Kidney epithelial cell (primary cell): Measurements from ENCODE around the gene RASL11A. TPM values are rescaled to one million over a fixed set of nuclear protein-coding genes. Genes with fewer than 3 reads are reported as not detected.

Source experiments
- DNase-seq: peaks from one replicate; pipeline ENCODE4 v3.0.0-alpha.2; 2010; ENCODE audit warnings: low read depth
- H3K27me3 ChIP-seq: 2 replicates; pipeline ENCODE4 v1.6.0; 2011; ENCODE audit warnings: low read length; ENCODE audit not compliant: control insufficient read depth, insufficient read depth
- H3K36me3 ChIP-seq: 2 replicates; pipeline ENCODE4 v1.5.1; 2011; ENCODE audit warnings: low read length; ENCODE audit not compliant: control insufficient read depth, insufficient read depth
- H3K4me3 ChIP-seq: 2 replicates; pipeline ENCODE4 v1.5.1; 2011; ENCODE audit warnings: low read depth, mild to moderate bottlenecking, control low read depth, low read length
- total RNA-seq: library from RNA; depleted of rRNA; stranded (reverse); fragments of >200 nt; gene quantifications from 2 replicates; pipeline ENCODE4 v1.2.3, GENCODE V29; 2015
- TF ChIP-seq, protein P1 (sequence below): IDR thresholded peaks from 2 replicates; pipeline ENCODE4 v1.5.1; 2011; ENCODE audit warnings: mild to moderate bottlenecking, moderate library complexity, low read length, control low read depth, inconsistent platforms; ENCODE audit not compliant: insufficient read depth, poor library complexity, severe bottlenecking

RASL11A gene
- total RNA-seq, 1 donor from 2014 or later: 1.6 TPM

DNA sequence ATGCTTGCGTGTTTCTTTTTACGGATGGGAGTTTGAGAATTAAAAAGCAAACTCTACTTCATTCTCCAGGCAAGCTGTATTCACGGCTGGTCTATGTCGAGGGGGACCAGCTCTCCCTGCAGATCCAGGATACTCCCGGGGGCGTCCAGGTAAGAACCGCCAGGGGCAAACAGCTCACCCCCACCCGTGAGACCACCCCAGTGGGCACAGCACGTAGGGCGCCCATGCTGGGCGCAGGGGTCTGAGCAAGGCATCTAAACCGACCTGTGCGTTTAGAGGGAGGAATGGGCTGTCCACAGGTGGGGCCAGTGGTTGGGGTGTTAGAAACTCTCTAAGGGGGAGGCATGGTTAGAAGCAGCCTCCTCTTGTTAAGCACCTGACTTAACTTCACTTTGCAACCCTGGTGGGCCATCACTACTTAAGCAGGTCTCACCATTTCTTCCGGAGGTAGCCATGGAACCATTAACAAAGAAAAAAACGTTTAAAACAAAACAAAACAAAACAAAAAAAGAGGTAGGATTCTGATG lies 1.0 kb downstream of the RASL11A start:
- TF ChIP-seq, protein P1, sequence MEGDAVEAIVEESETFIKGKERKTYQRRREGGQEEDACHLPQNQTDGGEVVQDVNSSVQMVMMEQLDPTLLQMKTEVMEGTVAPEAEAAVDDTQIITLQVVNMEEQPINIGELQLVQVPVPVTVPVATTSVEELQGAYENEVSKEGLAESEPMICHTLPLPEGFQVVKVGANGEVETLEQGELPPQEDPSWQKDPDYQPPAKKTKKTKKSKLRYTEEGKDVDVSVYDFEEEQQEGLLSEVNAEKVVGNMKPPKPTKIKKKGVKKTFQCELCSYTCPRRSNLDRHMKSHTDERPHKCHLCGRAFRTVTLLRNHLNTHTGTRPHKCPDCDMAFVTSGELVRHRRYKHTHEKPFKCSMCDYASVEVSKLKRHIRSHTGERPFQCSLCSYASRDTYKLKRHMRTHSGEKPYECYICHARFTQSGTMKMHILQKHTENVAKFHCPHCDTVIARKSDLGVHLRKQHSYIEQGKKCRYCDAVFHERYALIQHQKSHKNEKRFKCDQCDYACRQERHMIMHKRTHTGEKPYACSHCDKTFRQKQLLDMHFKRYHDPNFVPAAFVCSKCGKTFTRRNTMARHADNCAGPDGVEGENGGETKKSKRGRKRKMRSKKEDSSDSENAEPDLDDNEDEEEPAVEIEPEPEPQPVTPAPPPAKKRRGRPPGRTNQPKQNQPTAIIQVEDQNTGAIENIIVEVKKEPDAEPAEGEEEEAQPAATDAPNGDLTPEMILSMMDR: no peak

DNA sequence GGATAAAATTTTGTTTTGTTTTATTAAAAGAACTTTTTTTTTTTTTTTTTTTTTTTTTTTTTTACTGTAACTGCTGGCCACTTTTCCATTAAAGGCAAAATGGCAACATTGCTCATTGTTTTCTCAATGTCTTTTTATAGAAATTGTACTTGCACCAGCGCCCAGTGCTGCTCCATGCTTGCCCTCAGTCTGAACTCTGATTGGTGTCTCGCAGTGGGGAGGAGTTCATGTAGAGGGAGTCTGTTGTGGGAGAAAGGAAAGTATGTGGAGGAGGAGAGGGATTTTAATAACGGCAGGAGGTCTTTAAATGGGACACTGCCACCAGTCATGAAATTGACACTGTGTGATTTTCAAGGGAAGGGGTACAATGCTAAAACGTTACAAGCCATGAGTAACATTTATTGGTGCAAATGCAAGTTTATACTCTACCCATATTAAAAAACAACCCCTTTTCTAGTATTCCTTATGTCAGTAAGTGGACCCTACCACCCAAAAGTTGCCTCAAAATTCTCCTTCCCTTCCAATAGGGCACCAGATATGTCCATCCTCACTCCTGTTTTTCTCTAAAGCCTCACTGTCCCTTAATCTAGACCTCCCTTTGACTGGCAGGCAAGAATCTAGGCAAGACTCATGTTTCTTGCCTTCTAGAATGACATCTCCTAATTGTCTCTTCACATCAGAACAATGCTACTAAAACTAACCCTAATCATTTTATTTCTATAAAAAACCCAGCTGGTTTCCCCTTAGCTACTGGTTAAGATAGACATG lies 3.2 kb downstream of the RASL11A start:
- no peak for DNase-seq
- Histone ChIP-seq H3K4me3 (no peak overlapping the region), H3K36me3 (no peaks in the 10 kb centered on the region), H3K27me3 (peaks cover 2% of the 10 kb centered on the region)
- TF ChIP-seq, protein P1: no peak

More for the DNA sequence above, 1.0 kb downstream of the RASL11A start:
- H3K27me3 ChIP-seq: peaks cover 2% of the 10 kb centered on the region
- no peaks in the 10 kb centered on the region for H3K36me3 ChIP-seq
- no peak for DNase-seq
- peak overlapping the region; percentile 62 for H3K4me3 ChIP-seq

- H3K36me3 ChIP-seq: no peaks in the 10 kb centered on the region
- no peak overlapping the region for H3K4me3 ChIP-seq
- peaks cover 2% of the 10 kb centered on the region for H3K27me3 ChIP-seq
- TF ChIP-seq, protein P1: no peak
- no peak for DNase-seq
Observed at GRCh38 chr13:27274631-27275030, 4.0 kb downstream of the RASL11A start.

GRCh38 chr13:27276188-27276587 lies 5.6 kb downstream of the RASL11A start:
- TF ChIP-seq, protein P1: no peak
- Histone ChIP-seq H3K4me3 (no peak overlapping the region), H3K36me3 (no peaks in the 10 kb centered on the region), H3K27me3 (peaks cover 2% of the 10 kb centered on the region)
- DNase-seq: no peak

GRCh38 chr13:27279506-27279905 lies 8.9 kb downstream of the RASL11A start:
- no peaks in the 10 kb centered on the region for H3K27me3 ChIP-seq
- no peak for DNase-seq
- no peak overlapping the region for H3K4me3 ChIP-seq
- no peaks in the 10 kb centered on the region for H3K36me3 ChIP-seq
- TF ChIP-seq, protein P1: no peak
